Karpas-422 (cell line): Measurements from ENCODE around the gene APIP. TPM values are rescaled to one million over a fixed set of nuclear protein-coding genes. Genes with fewer than 3 reads are reported as not detected.
A peak's percentile ranks its signal among the peaks of the same experiment; 100 is the strongest.

Experiments
- DNase-seq: peaks from one replicate; pipeline ENCODE4 v3.0.0-alpha.2; 2015
- H2AFZ ChIP-seq: fragments of 200-600 bp; sonication (generic); 2 replicates; pipeline ENCODE4 v1.6.1; 2014; ENCODE audit warnings: antibody characterized with exemption, low read length, mixed read lengths
- H3K27ac ChIP-seq: fragments of 200-600 bp; sonication (generic); 2 replicates; pipeline ENCODE4 v1.5.1; 2014; ENCODE audit warnings: mild to moderate bottlenecking, low read length, moderate library complexity
- H3K27me3 ChIP-seq: fragments of 200-600 bp; sonication (generic); 2 replicates; pipeline ENCODE4 v1.6.1; 2014; ENCODE audit warnings: low read length, mixed read lengths
- H3K36me3 ChIP-seq: fragments of 200-600 bp; sonication (generic); 2 replicates; pipeline ENCODE4 v1.6.1; 2014; ENCODE audit warnings: low read length, mixed read lengths; ENCODE audit not compliant: insufficient read depth
- H3K4me1 ChIP-seq: fragments of 200-600 bp; sonication (generic); 2 replicates; pipeline ENCODE4 v1.6.1; 2014; ENCODE audit warnings: mild to moderate bottlenecking, low read length, mixed read lengths
- H3K4me2 ChIP-seq: fragments of 200-600 bp; sonication (generic); 2 replicates; pipeline ENCODE4 v1.6.1; 2014; ENCODE audit warnings: low read length, low read depth, mild to moderate bottlenecking; ENCODE audit not compliant: poor library complexity, severe bottlenecking
- H3K4me3 ChIP-seq: fragments of 200-600 bp; sonication (generic); 2 replicates; pipeline ENCODE4 v1.5.1; 2014; ENCODE audit warnings: mild to moderate bottlenecking, antibody characterized with exemption, low read length, mixed read lengths
- H3K79me2 ChIP-seq: fragments of 200-600 bp; sonication (generic); 2 replicates; pipeline ENCODE4 v1.6.1; 2014; ENCODE audit warnings: mild to moderate bottlenecking, low read length, mixed read lengths
- H3K9ac ChIP-seq: fragments of 200-600 bp; sonication (generic); 2 replicates; pipeline ENCODE4 v1.6.0; 2014; ENCODE audit warnings: low read length
- H3K9me2 ChIP-seq: fragments of 200-600 bp; sonication (generic), shearing (Covaris generic); replicated peaks from 2 replicates; pipeline ENCODE4 v1.6.0; 2014; ENCODE audit warnings: mild to moderate bottlenecking, low read length, moderate library complexity; ENCODE audit not compliant: insufficient read depth
- H3K9me3 ChIP-seq: fragments of 300-700, 200-600 bp; sonication (generic); 2 replicates; pipeline ENCODE4 v1.6.1; 2014; ENCODE audit warnings: low read length, mixed read lengths
- H4K20me1 ChIP-seq: fragments of 200-600 bp; sonication (generic); 2 replicates; pipeline ENCODE4 v1.6.1; 2014; ENCODE audit warnings: mild to moderate bottlenecking, antibody characterized with exemption, low read length, low read depth; ENCODE audit not compliant: insufficient read depth
- total RNA-seq: library from RNA; depleted of rRNA; stranded (reverse); fragments of >200 nt; shearing (Covaris generic); gene quantifications from 2 replicates; pipeline ENCODE4 v1.2.3, GENCODE V29; 2014; ENCODE audit warnings: low replicate concordance

Gene APIP
- total RNA-seq, 1 experiment from 2014 or later: 39.3 TPM

- Histone ChIP-seq H3K27ac (no peak overlapping the region), H3K4me3 (no peak overlapping the region), H3K27me3 (no peaks in the 10 kb centered on the region), H4K20me1 (no peaks in the 10 kb centered on the region), H3K36me3 (no peaks in the 10 kb centered on the region), H2AFZ (no peak overlapping the region), H3K4me2 (no peak overlapping the region), H3K79me2 (no peaks in the 10 kb centered on the region), H3K9me3 (no peaks in the 10 kb centered on the region), H3K9ac (no peak overlapping the region), H3K4me1 (0 out of 2 replicates have a peak, but pooled peaks cover 7% of the 10 kb centered on the region), H3K9me2 (no peaks in the 10 kb centered on the region)
- DNase-seq: no peak
These were observed 45.5 kb downstream of the APIP start for GRCh38 chr11:34870548-34871196.

- DNase-seq: peak; percentile 51
- Histone ChIP-seq H2AFZ (no peak overlapping the region), H3K4me2 (no peak overlapping the region), H3K4me1 (0 out of 2 replicates have a peak, but pooled peaks cover 7% of the 10 kb centered on the region), H3K9me2 (no peaks in the 10 kb centered on the region), H3K79me2 (no peaks in the 10 kb centered on the region), H3K27ac (no peak overlapping the region), H3K36me3 (no peaks in the 10 kb centered on the region), H4K20me1 (no peaks in the 10 kb centered on the region), H3K9me3 (no peaks in the 10 kb centered on the region), H3K4me3 (no peak overlapping the region), H3K9ac (no peak overlapping the region), H3K27me3 (no peaks in the 10 kb centered on the region)
These were observed 46.8 kb downstream of the APIP start for GRCh38 chr11:34869425-34869824.

- H3K9me2 ChIP-seq: no peaks in the 10 kb centered on the region
- H4K20me1 ChIP-seq: no peaks in the 10 kb centered on the region
- H3K79me2 ChIP-seq: no peaks in the 10 kb centered on the region
- 0 out of 2 replicates have a peak, but pooled peaks cover 2% of the 10 kb centered on the region for H3K4me1 ChIP-seq
- no peak overlapping the region for H3K4me3 ChIP-seq
- H3K36me3 ChIP-seq: no peaks in the 10 kb centered on the region
- no peak for DNase-seq
- no peak overlapping the region for H3K4me2 ChIP-seq
- H3K27me3 ChIP-seq: no peaks in the 10 kb centered on the region
- H3K9ac ChIP-seq: no peak overlapping the region
- H3K27ac ChIP-seq: no peak overlapping the region
- H3K9me3 ChIP-seq: no peaks in the 10 kb centered on the region
- H2AFZ ChIP-seq: no peak overlapping the region
These were observed 49.8 kb downstream of the APIP start for GRCh38 chr11:34866375-34866774.

- Histone ChIP-seq H3K79me2 (no peaks in the 10 kb centered on the region), H3K9me3 (no peaks in the 10 kb centered on the region), H3K9ac (no peak overlapping the region), H3K4me3 (no peak overlapping the region), H3K4me1 (no peaks in the 10 kb centered on the region), H2AFZ (no peak overlapping the region), H3K9me2 (no peaks in the 10 kb centered on the region), H3K27me3 (no peaks in the 10 kb centered on the region), H3K27ac (no peak overlapping the region), H3K36me3 (no peaks in the 10 kb centered on the region), H3K4me2 (no peak overlapping the region), H4K20me1 (no peaks in the 10 kb centered on the region)
- DNase-seq: no peak
These were observed 50.9 kb downstream of the APIP start for GRCh38 chr11:34865261-34865660.

GRCh38 chr11:34864424-34864823 lies 51.8 kb downstream of the APIP start:
- Histone ChIP-seq H3K4me2 (no peak overlapping the region), H4K20me1 (no peaks in the 10 kb centered on the region), H3K9me3 (no peaks in the 10 kb centered on the region), H3K27ac (no peak overlapping the region), H3K9me2 (no peaks in the 10 kb centered on the region), H3K9ac (no peak overlapping the region), H3K4me3 (no peak overlapping the region), H3K4me1 (no peaks in the 10 kb centered on the region), H3K36me3 (no peaks in the 10 kb centered on the region), H3K27me3 (no peaks in the 10 kb centered on the region), H2AFZ (no peak overlapping the region), H3K79me2 (no peaks in the 10 kb centered on the region)
- DNase-seq: no peak

- no peaks in the 10 kb centered on the region for H3K4me1 ChIP-seq
- no peaks in the 10 kb centered on the region for H3K27me3 ChIP-seq
- H3K9me3 ChIP-seq: no peaks in the 10 kb centered on the region
- no peak overlapping the region for H2AFZ ChIP-seq
- no peaks in the 10 kb centered on the region for H3K9me2 ChIP-seq
- no peak overlapping the region for H3K9ac ChIP-seq
- H3K36me3 ChIP-seq: no peaks in the 10 kb centered on the region
- H3K4me2 ChIP-seq: no peak overlapping the region
- no peaks in the 10 kb centered on the region for H4K20me1 ChIP-seq
- no peaks in the 10 kb centered on the region for H3K79me2 ChIP-seq
- DNase-seq: no peak
- no peak overlapping the region for H3K27ac ChIP-seq
- no peak overlapping the region for H3K4me3 ChIP-seq
These were observed 53.1 kb downstream of the APIP start for GRCh38 chr11:34863048-34863447.

- no peak overlapping the region for H3K4me3 ChIP-seq
- H4K20me1 ChIP-seq: no peaks in the 10 kb centered on the region
- no peak overlapping the region for H3K27ac ChIP-seq
- no peaks in the 10 kb centered on the region for H3K9me3 ChIP-seq
- no peak for DNase-seq
- H3K9me2 ChIP-seq: no peaks in the 10 kb centered on the region
- H3K9ac ChIP-seq: no peak overlapping the region
- no peaks in the 10 kb centered on the region for H3K36me3 ChIP-seq
- no peak overlapping the region for H3K4me2 ChIP-seq
- H3K4me1 ChIP-seq: no peaks in the 10 kb centered on the region
- no peaks in the 10 kb centered on the region for H3K79me2 ChIP-seq
- H2AFZ ChIP-seq: no peak overlapping the region
- H3K27me3 ChIP-seq: no peaks in the 10 kb centered on the region
These were observed 55.7 kb downstream of the APIP start for GRCh38 chr11:34860518-34860917.

- Histone ChIP-seq H3K27me3 (no peaks in the 10 kb centered on the region), H3K9me2 (no peaks in the 10 kb centered on the region)
These were observed 56.1 kb downstream of the APIP start for GRCh38 chr11:34860034-34860433.

More at GRCh38 chr11:34860034-34860433, 56.1 kb downstream of the APIP start:
- no peak overlapping the region for H2AFZ ChIP-seq
- H3K9ac ChIP-seq: no peak overlapping the region
- no peaks in the 10 kb centered on the region for H3K79me2 ChIP-seq
- H3K4me1 ChIP-seq: no peaks in the 10 kb centered on the region
- no peak for DNase-seq
- no peak overlapping the region for H3K27ac ChIP-seq
- no peak overlapping the region for H3K4me2 ChIP-seq
- no peak overlapping the region for H3K4me3 ChIP-seq
- no peaks in the 10 kb centered on the region for H3K36me3 ChIP-seq
- H3K9me3 ChIP-seq: no peaks in the 10 kb centered on the region
- no peaks in the 10 kb centered on the region for H4K20me1 ChIP-seq
